Adrenal gland (tissue), 5 donors: ENCODE data around the gene TMEM8B.

ENCODE experiments used
- CTCF ChIP-seq, 6 experiments: fragments of 450-650 bp in 4 of 6; fragments of 200-600 bp in 2 of 6; sonication (generic) in 1 of 6; IDR thresholded peaks; 1 replicate in 5 of 6; 2 replicates in 1 of 6; pipeline versions ENCODE4 v1.5.1 to v1.8.0; 2016 to 2021; ENCODE audit warnings: antibody characterized with exemption in 6 of 6, mild to moderate bottlenecking in 2 of 6, moderate library complexity in 1 of 6
- POLR2A ChIP-seq, 2 donors: fragments of 450-650 bp; IDR thresholded peaks; one replicate each; pipeline ENCODE4 v1.6.1; 2017; ENCODE audit warnings: antibody characterized with exemption in 2 of 2, mild to moderate bottlenecking in 2 of 2, moderate library complexity in 1 of 2
- donor health status: DM: no; HTN: no; CAD: no.

- no peak for TF ChIP-seq CTCF (IDR thresholded peaks at IDR 0.05)
- no peak for TF ChIP-seq POLR2A (IDR thresholded peaks at IDR 0.05)
Observed at GRCh38 chr9:35827486-35827885, 1.5 kb upstream of the TMEM8B start.
